ENCODE results near the gene ATF7IP2.
A peak's percentile ranks its signal among the peaks of the same experiment; 100 is the strongest.
"Not testable (repeated sequence)": the region's sequence is repeated elsewhere in the genome, so short reads cannot be mapped to it uniquely, and the experiment has no call there.

ATF7IP2 gene

GRCh38 chr16:10465821-10466220, 80.0 kb downstream of the ATF7IP2 start:
- no peak for DNase-seq

DNA sequence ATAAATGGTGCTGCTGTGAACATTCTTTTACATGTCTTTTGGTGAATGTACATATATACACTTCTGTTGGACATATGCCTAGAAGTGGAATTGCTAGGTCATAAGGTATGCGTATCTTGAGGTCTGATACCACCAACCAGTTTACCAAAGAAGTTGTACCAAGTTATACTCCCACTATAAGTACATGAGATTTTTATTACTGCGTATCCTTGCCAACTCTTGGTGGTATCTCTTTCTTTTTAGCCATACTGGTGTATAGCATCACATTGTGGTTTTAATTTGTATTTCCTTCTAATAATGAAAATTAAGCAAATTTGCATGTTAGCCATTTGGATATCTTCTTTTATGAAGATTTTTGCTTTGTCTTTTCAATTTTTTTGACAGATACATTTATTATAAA, 80.5 kb downstream of the ATF7IP2 start:
- no peak for DNase-seq

GRCh38 chr16:10466861-10467260, 81.0 kb downstream of the ATF7IP2 start:
- no peak for DNase-seq

GRCh38 chr16:10476636-10477035, 90.8 kb downstream of the ATF7IP2 start:
- DNase-seq = not testable (repeated sequence)

DNA sequence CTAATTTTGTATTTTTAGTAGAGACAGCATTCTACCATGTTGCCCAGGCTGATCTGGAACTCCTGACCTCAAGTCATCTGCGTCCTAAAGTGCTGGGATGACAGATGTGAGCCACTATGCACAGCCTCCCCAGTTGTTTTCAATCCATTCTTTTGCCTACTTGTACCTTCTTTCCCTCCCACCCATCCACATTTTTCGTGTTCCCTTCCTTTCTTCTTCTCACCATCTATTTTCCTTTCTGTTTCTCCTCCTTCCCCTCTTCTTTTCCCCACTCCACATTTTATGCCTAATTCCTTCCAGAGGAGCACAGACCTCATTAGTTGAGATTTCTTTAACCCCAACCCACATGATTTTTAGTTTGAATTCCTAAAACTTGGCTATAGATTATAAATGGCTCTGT, 94.3 kb downstream of the ATF7IP2 start:
- DNase-seq = no peak

DNA sequence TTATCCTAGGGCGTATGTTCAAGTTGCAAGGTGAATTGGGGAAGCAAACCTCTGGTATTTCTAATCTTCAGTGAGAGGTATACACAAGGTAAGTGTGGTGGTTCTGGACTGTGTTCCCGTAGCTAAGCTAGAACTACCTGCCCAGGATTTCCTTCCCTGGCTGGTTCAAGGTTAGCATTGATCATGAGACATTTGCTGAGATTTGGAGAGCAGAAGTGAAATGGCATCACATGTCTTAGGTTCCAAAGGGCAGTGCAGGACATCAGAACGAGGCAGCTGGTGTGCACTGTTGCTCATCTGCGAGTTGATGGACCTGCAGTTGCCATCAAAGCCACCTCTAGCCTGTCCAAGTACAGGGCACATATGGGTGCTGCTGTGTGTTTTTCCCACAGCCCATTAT, 99.3 kb downstream of the ATF7IP2 start:
- no peak for DNase-seq

- no peak for DNase-seq
These were observed 100.0 kb downstream of the ATF7IP2 start for GRCh38 chr16:10485698-10486382.

GRCh38 chr16:10490141-10490540, 104.3 kb downstream of the ATF7IP2 start:
- no peak for DNase-seq

DNA sequence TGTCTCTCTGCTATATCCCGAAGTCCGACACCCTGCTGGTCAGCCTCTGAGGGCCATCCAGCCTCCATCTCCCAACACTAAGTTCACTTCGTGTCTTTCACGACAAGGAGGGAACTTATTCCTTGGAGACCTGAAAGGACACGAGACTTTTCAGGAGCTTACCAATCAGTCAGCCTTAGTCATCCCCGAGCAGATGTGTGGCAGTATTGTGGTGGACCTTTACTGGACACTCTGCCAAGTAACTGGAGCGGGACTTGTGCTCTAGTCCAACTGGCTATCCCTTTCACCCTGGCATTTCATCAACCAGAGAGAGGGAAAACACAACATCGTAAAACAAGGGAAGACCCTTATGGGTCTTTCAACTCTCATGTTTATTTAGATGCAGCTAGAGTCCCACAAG, 107.4 kb downstream of the ATF7IP2 start:
- no peak for DNase-seq

DNA sequence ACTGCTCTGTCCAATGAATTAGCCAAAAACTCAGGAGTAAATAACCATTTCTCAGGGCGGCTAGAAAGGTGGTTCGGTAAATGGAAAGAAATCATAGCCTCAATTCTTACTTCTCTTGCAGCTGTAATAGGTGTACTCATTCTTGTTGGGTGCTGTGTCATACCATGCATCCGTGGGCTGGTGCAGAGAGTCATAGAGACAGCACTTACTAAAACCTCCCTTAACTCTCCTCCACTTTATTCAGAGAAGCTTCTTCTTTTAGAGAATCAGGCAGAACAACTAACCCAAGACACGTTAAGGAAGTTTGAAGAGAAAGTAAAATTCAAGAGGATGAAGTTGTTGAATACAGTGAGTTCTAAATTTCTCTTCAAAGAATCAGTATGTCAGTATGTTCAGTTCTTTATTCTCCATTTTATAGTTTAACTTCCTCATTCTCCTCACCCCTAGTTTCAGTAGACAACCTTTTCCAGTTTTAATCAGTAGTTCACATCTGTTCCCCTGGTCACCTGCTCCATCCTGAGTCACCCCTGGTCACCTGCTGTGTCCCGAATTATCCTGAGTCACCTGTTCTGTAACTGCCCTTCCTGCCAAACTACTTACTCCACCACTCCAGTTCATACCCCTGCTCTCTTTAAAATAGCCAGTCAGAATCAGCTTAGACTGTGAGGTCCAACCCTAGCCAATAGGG, 108.6 kb downstream of the ATF7IP2 start:
- no peak for DNase-seq

DNA sequence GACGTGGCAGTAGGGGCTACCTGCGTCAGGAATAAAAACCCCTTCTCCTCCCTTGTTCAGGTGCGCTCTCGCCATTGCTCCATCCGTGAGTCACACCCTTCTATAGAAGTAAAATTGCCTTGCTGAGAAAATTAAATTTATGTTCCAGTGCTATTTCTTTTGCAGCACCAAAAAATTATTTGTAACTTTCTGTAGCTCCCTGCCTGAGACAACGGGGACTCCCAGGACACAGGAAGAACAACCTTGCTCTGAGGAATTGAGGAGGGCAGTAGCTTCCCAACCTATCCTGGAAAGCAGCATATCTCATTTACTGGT, 109.1 kb downstream of the ATF7IP2 start:
- no peak for DNase-seq

DNA sequence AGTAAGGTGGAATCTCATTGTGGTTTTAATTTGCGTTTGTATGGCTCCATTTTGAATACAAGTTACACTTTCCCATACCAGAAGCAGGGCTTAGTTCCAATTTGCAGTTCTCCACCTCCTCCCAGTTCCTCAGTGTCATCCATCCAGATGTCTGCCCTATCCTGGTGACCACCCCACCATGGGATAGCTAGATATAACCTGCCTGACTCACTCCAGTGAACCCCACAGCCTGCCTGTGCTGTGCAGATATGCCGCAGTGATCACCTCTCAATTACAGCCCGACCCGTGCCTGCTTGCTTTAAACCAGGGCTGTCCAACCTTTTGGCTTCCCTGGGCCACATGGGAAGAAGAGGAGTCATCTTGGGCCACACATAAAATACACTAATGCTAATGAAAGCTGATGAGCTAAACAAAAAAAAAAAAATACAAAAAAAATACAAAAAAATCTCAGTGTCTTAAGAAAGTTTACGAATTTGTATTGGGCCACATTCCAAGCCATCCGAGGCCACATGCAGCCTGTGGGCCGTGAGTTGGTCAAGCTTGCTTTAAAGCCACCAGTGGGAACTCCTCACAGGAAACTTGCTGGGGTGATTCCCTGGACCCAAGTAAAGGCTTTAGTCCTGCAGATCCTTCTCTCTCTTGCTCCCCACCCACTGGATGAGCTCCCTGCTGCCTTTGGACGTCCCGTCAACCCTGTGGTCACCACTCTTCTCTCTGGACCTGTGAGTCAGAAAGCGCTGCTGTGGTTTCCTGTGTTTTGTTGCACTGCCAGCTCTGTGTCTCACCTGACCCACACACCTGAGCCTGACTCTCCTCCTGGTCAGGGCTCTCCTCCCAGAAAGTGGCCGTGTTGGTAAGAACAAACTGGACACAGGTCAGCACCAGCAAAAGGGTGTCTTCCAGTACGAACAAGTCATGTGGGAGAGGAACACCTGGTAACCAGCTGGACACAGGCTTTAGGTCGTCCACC, 111.6 kb downstream of the ATF7IP2 start:
- DNase-seq = peak; percentile 76

- DNase-seq = no peak
These were observed 114.7 kb downstream of the ATF7IP2 start for GRCh38 chr16:10500582-10500981.

GRCh38 chr16:10501016-10501607, 115.3 kb downstream of the ATF7IP2 start:
- DNase-seq = no peak

GRCh38 chr16:10502776-10503175, 116.9 kb downstream of the ATF7IP2 start:
- DNase-seq = no peak

- DNase-seq = no peak
These were observed 118.6 kb downstream of the ATF7IP2 start for GRCh38 chr16:10504404-10504885.

- DNase-seq = not testable (repeated sequence)
These were observed 119.4 kb downstream of the ATF7IP2 start for GRCh38 chr16:10505286-10505685.

DNA sequence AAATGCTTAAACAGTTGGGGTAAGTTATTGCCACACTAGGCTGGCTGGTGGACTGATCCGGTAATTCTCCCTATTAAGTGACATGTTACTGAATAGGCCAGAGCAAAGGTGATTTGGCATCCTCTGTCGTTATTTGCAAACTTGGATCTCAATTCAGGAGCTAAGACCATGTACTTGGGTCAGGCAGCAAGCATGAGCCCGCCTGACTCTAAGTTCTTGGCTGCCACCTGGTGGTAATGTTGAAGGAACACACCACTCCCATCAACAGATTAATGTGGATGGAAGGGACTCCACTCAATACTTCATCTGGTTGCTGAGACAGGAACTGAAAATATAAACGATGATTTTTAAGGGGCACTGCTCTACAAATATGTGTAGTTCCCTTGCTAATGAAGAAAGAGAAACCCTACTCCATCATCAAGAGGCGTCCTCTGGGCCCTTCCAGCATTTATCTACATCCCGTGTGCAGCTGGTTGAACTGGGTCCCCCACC, 123.7 kb downstream of the ATF7IP2 start:
- peak; percentile 75 for DNase-seq

GRCh38 chr16:10510279-10510678, 124.4 kb downstream of the ATF7IP2 start:
- DNase-seq = no peak

GRCh38 chr16:10511829-10512228, 126.0 kb downstream of the ATF7IP2 start:
- DNase-seq = no peak

DNA sequence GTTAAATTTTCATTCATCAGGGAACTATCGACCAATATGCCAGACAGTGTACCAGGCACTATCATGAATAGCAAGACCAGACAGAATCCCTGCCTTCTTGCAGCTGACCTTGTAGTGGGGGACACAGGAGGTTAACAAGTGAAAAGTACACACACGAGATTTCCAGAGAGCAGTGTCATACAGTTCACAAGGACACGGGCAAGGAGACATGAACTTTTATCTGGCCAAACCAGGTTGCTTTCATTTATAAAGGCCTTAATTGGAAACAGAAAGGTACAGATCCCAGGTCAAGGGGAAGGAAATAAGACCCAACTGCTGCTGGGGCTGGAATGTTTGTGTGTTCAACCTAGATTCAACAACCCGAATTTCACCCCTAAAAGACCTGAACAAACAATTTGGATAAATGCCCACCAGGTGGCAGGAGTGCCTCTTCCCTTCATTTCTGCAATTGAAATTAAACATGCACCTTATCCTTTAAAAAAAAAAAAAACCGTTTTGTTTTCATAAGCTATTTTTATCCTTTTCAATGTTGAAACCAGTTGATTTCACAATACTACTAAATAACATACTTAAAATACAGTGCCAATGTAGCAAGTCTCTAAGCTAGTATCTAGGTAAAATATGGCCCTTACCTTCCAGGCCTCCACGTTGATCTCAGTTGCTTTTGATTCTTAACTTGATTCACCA, 128.7 kb downstream of the ATF7IP2 start:
- DNase-seq = no peak

GRCh38 chr16:10517868-10518267, 132.0 kb downstream of the ATF7IP2 start:
- no peak for DNase-seq
